NK-92 (cell line): ENCODE measurements around the gene CBFA2T3.

ENCODE experiments used
- DNase-seq: peaks from one replicate; lab custom pipeline; 2025; ENCODE audit not compliant: unreplicated experiment; lab: John Stamatoyannopoulos, UW

Gene CBFA2T3

DNA sequence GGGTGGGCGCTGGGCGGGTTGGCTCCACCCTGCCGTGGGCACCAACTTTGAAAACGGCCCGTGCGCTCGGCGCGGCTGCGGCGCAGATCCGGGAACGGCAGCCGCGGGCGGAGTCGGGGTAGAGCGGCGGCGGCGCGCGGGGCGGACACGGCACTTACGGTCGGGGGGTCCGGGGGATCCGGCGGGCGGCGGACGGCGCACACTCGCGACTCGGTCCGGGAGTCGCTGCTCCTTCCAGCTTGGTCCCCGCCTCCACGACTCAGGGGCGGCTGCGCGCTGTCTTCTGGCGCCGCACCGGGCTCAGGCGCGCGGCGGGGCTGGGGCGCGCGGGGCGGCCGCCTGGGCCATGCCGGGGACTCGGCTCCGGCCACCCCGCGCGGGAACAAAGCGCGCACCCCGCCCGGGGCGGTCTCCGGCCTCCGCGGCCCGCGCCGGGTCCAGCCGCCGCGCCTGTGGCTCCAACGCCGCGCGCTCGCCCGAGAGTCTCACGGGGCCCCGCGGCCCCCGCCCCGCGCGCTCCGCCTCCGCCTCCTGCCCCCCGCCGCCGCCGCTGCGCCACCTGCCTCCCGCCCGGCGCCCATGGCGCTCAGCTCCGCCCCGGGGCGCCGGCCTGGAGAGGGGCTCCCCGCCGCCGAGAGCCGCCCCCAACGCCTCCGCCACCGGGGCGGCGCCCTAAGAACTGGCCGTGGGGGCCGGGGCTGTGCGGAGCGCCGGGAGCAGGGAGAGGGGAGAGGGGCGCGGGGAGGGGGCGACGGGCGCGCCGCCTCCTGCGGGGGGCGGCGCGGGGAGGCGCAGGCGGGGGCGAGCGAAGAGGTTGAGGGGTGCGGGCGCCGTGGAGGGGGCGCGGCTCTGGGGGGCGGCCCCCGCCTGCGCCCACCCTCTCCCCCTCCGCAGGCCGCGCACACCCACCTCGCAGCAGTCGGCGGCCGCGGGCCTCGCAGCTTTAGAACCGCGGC lies 35.9 kb downstream of the CBFA2T3 start:
- no peak for DNase-seq

DNA sequence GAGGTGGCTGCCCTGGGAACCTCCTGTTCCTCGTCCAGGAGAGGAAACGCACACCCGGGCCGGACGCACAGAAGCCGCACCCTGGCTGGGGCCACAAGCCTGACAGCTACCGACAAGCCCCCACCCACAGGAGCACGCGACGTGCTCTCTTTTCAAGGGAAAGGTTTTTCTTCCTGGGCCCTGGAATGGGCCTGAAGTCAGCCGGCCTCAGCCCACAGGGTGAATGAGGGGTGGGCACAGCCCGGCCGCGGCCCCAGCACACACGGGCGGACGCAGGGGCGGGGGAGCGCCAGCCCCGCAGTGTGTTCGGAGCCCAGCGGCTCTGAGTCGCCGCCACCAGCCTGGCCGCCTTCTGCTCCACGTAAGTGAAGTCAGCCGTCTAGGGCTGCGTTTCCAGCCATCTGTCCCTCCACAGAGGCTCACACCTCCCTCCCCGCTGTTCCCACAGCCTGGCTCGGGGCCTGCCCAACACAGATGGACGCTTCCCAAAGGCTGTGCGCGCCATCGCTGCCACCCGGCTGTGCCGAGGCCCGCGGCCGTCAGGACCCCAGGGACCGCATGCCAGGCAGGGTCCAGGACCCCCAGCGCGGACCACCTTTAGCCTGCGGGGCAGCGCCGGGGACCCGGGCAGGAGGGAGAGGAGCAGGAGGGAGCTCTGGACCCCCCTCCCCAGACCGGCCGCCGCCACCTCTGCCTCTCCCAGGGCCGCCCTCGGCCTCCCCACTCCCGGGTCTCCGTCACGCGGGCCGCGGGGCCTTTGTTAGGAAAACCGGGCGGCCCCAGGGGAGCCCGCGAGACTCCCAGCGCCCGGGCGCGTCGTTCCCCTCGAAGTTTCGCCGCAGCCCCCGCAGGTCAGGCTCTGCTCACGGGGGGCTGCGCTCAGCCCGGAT lies 36.8 kb downstream of the CBFA2T3 start:
- DNase-seq: no peak

DNA sequence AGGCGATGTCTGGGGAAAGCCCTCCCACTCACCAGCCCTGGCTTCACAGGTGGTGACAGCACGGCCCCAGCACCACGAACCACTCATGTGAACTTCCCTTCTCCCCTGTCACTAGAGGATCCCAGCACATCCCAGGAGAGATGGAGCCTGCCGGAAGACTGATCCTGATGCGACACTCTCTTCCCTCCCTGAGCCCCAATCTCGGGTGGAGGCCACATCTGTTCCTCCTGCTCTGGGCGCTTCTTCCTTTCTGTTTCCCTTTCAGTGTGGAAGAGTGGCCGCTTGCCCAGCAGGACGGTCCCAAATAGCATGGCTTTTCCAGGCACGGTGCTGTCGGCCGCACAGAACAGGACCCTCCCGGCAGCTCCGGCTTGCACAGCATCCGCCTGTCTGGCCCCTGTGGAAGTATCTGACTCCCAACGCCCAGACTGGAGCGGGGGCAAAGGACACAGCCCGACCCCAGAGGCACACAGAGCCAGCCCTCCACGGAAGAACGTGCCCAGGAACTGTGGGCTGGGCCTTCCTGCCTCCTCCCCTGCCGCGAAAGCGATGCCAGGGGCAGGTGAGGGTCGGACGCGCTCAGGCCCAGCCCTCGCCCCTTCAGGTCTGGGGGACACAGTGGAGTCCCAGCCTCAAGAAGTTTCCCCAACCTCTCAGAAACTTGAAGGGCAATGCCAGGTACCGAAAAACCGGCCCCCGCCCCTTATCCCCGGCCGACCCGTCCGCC lies 37.6 kb downstream of the CBFA2T3 start:
- DNase-seq: no peak

DNA sequence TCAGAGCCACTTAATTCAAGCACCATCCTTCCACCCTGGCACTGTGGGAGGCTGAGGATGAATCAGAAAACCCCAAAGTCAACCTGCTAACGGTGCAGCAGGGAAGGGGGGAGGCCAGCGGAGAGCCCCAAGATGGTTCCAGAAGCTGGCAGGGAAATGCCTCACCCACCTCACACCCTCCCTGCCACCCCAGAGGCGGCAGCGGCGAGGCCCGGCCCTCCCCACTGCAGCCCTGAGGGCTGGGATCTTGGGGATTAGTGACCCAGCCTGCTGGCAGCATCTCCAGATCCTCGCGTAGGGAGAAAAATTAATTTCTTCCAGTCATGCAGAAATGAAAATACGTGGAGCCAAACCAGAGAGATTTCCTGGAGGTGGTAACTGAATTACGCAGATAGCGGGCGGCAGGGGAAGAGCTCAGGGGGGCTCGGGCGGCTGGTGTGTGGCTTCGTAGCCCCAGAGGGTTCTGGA lies 38.2 kb downstream of the CBFA2T3 start:
- no peak for DNase-seq

DNA sequence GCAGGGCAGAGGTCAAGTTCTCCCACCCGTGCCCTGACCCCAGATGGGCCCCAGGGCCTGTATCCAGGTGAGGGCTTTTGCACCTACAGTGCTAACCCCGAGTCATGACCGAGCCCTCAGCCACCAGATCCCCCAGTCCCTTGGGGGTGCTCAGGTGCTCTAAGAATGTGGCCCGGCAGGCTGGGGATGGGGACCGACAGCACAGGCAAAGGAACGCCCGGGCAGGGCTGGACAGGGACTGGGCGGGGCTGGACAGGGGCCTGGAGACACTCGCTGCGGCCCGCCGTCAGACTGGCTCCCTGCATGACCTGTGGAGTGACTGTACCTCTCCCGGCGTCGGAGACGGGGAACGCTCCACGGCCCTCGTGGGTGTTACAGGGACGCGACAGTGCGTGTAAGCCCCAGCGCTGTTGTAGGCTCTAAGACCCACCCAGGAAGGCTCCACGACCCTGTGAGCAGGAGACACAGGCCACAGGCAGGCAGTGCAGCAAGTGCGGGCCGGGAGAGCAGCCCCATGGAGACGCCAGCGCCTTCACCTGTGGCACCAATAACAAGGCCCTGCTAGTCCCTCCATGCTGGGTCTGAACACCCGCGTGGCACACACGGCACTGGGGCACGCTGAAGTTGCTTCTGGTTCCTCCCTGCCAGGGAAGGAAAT lies 38.8 kb downstream of the CBFA2T3 start:
- no peak for DNase-seq

DNA sequence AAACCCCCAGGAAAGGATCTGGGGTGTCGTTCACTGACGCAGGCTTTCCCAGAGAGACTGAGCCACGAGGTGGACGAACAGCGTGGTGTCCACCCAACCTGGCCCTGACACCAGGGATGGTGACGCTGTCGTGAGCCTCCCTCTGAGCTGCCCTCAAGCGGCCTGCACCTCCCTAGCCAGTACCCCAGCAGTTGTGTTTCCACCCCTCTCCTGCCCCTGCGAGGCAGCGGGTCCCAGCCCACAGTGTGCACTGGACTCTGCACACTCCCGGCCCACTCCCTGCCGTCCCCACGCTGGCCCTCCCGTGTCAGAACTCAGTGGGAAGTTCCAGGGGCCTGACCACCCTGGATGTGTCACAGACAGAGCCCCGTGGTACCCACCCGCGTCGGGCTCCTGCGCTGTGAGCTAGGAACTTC lies 39.8 kb downstream of the CBFA2T3 start:
- no peak for DNase-seq

DNA sequence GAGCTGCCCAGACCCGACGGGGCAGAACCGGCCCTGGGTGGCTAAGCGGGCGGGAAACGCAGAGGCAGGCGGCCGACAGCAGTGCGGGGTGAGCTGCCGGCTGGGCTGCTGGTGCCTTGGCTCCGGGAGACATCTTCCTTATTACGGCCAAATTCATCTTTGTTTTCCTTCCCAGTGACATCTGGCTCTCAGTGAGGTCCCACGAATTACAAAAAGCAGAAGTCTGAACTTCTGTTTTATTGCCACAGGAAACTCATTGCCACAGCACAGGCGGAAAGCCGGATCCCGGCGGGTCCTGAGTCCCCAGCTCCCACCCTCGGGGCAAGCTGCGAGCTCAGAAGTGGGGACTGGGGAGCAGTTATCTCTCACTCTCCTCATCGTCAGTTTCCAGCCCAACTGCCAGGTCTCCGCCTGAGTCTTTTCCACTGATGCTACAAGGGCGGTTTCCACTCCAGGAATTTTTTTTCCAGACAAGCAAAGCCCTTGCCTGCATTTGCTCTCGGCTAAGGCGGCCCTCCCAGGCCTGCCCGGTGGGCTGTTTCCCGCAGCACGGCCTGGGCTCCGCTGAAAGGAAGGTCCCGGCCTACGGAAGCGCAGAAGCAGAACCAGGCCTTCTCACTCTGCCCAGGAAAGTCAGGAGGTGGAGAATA lies 40.3 kb downstream of the CBFA2T3 start:
- DNase-seq: no peak

DNA sequence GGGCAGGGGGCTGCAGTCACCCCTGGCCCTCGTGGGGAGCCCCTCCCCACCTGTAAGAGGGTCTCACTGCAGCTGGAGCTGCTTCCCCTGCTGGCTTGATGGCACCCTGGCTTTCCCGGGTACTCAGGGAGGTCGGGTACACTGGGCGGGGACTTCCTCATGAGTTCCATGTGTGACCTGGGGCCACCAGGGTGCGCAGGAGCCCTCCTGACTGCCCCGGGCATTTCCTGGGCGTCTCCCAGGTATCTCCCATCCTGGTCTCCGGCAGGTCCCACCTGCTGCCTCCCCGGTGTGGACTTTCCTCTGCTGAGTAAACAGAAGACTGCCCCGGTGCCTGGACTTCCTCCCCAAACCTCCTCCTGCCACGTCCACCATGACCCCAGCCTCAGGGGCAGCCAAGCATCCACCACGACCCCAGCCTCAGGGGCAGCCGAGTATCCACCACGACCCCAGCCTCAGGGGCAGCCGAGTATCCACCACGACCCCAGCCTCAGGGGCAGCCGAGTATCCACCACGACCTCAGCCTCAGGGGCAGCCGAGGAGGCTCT lies 40.9 kb downstream of the CBFA2T3 start:
- no peak for DNase-seq

DNA sequence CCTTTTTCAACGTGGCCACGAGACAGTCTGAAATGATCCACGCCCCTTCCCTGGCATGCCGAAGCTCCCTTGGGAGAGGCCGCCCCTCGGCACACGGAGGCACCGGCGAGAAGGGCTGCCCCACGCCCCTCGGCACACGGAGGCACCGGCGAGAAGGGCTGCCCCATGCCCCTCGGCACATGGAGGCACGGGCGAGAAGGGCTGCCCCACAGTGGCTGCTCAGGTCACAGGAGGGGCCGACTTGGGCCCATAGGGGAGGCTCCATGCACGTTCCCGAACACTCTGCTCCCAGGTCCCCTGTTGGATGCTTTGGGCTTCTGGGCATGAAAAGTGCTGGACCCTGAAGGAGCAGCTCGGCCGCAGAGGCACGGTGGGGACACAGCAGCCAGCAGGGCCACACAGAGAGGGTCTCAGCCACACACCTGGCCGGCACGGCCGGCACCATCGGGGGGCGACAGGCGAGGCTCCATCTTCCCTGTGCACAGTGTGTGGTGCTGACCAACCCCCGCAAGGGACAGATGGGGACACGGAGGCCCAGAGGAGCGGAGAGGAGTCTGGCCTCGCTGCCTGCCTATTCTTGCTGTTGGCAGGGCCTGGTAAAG lies 42.8 kb downstream of the CBFA2T3 start:
- no peak for DNase-seq

DNA sequence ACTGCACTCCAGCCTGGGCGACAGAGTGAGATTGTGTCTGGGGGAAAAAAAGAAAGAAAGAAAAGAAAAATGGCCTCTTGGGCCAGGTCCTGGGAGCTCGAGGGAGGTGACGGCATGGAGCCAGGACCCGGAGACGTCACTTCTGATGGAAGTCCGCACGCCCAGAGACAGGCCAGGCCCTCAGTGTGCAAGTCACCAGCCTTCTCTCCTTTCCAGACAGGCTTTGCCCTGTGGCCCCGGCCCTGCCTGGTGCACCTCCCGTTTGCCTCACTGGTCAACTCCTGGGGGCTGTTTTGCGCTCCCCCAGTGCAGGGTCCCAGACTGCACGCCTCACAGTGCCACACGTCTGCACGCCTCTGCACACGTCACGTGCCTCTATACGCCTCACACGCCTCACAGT lies 44.1 kb downstream of the CBFA2T3 start:
- DNase-seq: no peak

DNA sequence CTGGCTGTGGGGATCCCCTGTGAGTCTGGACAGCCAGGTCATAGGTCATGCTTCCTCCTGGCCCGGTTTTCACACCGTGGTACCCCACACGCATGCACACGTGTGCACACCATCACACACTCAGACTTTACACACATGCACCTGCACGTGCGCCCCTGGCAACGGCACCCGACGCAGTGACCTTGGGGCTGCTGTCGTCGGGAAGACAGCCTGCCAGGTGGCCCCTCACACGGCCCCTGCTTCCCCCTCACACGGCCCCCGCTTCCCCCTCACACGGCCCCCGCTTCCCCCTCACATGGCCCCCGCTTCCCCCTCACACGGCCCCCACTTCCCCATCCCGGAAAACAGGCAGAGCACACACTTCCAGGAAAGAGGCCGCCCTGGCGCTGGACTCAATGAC lies 45.1 kb downstream of the CBFA2T3 start:
- no peak for DNase-seq

DNA sequence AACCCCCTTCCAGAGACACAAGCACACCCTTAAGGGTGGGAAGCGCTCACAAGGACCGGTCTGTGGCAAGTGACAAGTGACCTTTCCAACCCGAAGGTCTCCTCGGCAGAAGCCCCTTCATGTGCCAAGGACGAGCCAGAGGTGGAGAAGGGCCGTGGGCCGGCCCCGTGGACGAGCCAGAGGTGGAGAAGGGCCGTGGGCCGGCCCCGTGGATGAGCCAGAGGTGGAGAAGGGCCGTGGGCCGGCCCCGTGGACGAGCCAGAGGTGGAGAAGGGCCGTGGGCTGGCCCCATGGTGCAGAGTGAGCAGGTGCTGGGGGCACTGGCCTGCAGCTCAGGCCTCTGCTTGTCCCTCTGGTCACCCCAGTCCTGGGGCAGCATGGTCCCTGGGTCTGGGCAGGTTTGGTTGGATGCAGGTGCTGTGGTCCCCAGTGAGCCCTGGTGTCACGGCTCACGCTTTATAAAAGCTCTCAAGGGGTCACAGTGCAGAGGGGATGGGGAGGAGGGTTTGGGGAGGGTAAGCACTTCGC lies 45.6 kb downstream of the CBFA2T3 start:
- no peak for DNase-seq

DNA sequence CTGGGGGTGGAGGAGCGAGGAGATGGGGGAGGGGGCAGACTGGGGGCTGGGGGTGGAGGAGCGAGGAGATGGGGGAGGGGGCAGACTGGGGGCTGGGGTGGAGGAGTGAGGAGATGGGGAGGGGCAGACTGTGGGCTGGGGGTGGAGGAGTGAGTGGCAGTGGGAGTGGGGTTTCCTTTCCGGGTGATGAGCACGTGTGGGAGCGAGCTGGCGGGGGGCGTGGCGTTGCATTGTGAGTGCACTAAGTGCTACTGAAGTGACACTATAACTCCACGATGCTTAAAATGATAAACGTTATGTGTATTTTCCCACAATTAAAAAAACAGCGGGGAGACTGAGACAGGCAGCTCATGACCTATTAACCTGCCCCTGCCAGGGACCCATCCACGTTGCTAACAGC lies 46.3 kb downstream of the CBFA2T3 start:
- no peak for DNase-seq

DNA sequence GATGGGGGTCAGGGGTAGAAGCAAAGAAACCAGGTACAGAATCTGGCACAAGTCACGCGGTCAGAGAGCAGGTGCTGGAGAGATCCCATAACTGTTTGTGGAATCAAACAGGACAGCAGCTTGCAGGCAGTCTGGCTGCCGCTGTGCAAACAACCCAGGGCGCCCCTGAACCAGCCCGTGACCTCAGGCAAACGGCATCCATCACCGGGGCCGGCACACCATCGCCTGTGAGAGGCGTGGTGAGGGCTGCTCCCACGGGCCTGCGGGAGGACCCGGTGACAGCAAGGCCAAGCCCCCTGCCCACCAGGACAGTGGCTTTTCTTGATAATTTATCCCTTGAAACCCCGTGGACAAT lies 47.9 kb downstream of the CBFA2T3 start:
- no peak for DNase-seq

DNA sequence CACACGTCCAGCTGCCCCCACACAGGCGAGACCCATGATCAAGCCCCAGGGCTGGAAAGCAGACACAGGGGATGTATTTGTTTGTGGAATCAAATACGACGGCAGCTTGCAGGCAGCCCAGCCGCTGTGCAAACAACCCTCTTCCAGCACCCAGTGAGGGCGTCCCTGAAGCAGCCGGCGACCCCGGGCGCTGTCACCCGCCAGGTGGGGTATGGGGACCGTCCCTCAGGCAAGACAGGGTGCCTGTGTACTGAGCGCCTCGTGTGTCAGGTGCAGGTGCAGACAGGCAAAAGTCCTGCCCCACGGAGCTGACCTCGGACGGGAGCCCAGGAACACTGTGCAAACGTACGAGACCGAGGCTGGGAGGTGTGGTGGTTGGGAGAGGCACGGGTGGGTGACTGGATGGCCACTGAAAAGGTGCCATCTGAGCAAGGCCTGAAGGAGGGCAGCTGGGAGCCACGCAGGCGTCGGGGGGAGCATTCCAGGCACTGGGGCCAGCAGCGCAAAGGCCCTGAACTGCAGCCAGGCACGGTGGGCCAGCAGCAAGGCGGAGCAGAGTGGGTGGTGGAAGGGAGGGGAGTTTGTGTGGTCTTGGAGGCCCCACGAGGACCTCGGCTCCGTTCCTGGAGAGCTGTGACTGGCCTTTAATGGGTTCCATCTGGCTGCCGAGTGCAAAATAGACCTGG lies 48.5 kb downstream of the CBFA2T3 start:
- DNase-seq: no peak

DNA sequence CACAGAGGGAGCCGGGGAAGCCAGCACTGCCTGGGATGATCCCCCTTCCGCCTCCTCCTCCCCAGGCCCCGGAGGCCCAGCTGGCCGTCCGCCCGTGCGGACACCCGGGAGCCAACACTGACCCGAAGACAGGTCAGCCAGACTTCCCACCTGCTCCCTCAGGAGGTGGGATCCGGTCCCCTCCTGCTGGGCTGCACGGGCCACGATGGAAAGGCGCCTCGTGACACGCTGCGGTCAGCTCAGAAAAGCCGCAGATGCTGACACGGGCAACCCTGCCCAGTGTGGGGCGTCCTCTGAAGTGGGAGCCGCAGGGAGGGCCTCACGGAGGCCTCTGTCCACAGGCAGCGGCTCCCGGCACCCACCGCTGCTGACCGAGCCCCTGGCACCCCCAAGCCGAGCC lies 49.3 kb downstream of the CBFA2T3 start:
- DNase-seq: no peak

DNA sequence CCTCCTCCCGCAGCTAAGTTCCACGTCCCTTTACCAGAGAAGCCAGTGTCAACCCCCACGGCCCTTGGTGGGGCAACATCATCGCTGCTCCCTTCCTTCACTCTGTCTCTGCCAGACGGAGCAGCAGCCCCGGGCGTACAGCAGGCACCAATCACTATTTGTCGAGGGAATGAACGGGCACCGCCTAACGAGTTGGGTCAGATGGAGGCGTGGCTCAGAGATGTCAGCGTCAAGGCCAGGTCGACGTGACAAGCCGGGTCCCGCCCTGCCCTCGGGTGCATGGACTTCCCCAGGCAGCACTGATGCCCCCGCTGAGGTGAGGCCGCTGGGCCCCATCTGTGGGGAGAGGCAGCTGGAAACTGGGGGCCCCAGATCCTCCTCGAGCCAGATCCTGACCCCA lies 50.0 kb downstream of the CBFA2T3 start:
- DNase-seq: no peak

DNA sequence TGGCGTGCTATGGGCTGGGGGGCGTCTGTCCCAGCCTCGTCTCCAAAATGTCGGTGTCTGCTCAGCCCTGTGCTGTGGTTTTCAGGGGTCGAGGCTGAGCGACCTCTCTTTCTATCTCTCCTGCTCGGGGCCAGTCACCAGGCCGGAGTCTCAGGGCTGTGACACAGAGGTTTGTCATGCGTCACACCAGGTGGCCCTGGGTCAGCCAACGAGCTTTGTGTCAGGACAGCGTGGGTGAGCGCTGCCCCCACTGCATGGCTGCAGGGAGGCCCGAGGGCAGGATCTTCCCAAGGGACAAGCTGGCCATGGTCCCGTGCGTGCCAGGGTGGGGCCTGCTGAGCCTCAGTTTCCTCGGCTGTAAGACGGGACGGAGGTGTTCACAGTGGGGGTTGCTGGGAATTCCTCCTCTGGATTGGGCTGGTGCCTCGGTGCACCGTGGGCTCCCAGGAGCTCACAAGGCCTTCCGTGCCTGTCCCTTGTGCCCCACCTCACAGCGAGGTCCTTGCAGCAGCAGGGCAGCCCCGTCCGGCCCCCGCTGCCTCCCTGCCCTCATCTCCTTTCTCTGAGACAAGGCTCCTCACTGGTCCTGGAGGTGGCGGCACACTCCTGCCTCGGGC lies 50.5 kb downstream of the CBFA2T3 start:
- no peak for DNase-seq
